Lower leg skin (tissue), 4 donors: ENCODE results near the gene TRMU. TPM values are rescaled to one million over a fixed set of nuclear protein-coding genes. Genes with fewer than 3 reads are reported as not detected.
"Not testable (repeated sequence)": the region's sequence is repeated elsewhere in the genome, so short reads cannot be mapped to it uniquely, and the experiment has no call there.

Source experiments
- DNase-seq, 2 donors: peaks; one replicate each; pipeline ENCODE4 v3.0.0-alpha.2; 2019; ENCODE audit warnings: low spot score in 2 of 2
- H3K4me3 ChIP-seq: fragments of 200-600 bp; sonication (generic); 2 replicates; pipeline ENCODE4 v1.5.1; 2017; ENCODE audit warnings: mild to moderate bottlenecking, low read depth; ENCODE audit not compliant: poor library complexity, severe bottlenecking
- CTCF ChIP-seq, 3 donors: fragments of 450-650 bp; IDR thresholded peaks; one replicate each; pipeline ENCODE4 v1.5.1; 2016; ENCODE audit warnings: antibody characterized with exemption in 3 of 3, mild to moderate bottlenecking in 3 of 3, moderate library complexity in 2 of 3
- POLR2A ChIP-seq, 2 donors: fragments of 450-650 bp; IDR thresholded peaks; one replicate each; pipeline ENCODE4 v1.6.1; 2016 to 2017; ENCODE audit warnings: antibody characterized with exemption in 2 of 2, mild to moderate bottlenecking in 1 of 2, moderate library complexity in 1 of 2
- WGBS, 2 donors: methylation state at CpG; one replicate each; pipeline ENCODE4 v1.1.5; 2018; 5-methylcytosine and 5-hydroxymethylcytosine counted together
- intact Hi-C: fragments of 100-400 bp; cut with DNase I; formaldehyde crosslinking; loops from one replicate; pipeline ENCODE4 v1.15.0; 2023; ENCODE audit warnings: low total_unique reads
- total RNA-seq, 4 donors: library from RNA; depleted of rRNA; stranded (reverse); fragments of >200 nt; gene quantifications; one replicate each; pipeline ENCODE4 v1.1.0, GENCODE V29; 2016

Gene TRMU
- total RNA-seq, 4 donors from 2014 or later = 26.8 to 43.5 (median 32.7) TPM

DNA sequence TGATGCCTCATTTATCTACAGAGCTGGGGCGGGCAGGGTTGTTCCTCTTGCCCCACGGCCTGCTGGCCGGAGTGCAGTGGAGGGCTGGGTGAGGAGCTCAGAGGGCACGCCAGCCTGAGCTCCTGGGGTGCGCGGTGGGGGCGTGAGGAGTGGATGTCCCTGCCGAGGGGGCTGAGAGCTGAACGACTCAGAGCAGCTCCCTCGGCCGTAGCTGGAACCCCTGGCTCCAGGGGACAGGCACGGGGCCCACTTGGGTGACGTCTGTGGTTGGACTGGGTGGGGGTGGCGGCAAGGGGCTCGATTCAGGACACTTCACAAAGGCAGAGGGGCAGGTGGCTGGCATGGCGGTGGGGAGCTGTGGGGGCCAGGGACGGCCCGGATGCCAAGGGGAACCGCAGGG lies 62.4 kb downstream of the TRMU start:
- intact Hi-C loops = no loop called here
- TF ChIP-seq CTCF (IDR thresholded peaks at IDR 0.05) (no peak), POLR2A (IDR thresholded peaks at IDR 0.05) (no peak)
- WGBS, 2 donors = 89 to 92% methylated on average over 19 of the region's 19 CpGs
- no peak for DNase-seq
- no peak overlapping the region for H3K4me3 ChIP-seq

- WGBS, 2 donors = 88 to 90% methylated on average over 15 to 16 of the region's 16 CpGs
- DNase-seq = no peak
- TF ChIP-seq CTCF (IDR thresholded peaks at IDR 0.05) = no peak
- no peak overlapping the region for H3K4me3 ChIP-seq
- intact Hi-C loops = no loop called here
Observed at GRCh38 chr22:46399251-46400024, 63.9 kb downstream of the TRMU start.

DNA sequence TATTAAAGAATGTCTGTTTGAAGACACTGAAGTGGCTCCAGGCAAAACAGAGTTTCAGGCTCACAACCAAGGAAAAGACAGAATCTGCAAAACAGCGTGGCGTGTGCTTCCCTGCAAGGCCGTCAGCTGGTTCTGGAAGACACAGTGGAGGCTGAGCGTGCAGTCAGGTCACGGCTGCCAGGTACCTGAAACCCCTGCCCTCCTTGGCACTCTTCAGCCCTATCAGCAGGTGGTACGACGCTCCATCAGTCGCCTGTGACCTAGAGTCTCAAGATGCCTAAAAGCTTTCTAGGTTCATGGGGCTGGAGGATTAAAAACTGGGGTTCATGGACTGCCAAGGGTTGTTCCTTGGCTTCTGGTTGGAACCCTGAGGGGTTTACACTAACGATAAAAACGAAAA lies 65.9 kb downstream of the TRMU start:
- 84 to 85% methylated on average over 10 of the region's 10 CpGs for WGBS, 2 donors
- TF ChIP-seq POLR2A (IDR thresholded peaks at IDR 0.05) = no peak
- TF ChIP-seq CTCF (IDR thresholded peaks at IDR 0.05) = no peak
- intact Hi-C loops = no loop called here
- no peak for DNase-seq
- H3K4me3 ChIP-seq = no peak overlapping the region

DNA sequence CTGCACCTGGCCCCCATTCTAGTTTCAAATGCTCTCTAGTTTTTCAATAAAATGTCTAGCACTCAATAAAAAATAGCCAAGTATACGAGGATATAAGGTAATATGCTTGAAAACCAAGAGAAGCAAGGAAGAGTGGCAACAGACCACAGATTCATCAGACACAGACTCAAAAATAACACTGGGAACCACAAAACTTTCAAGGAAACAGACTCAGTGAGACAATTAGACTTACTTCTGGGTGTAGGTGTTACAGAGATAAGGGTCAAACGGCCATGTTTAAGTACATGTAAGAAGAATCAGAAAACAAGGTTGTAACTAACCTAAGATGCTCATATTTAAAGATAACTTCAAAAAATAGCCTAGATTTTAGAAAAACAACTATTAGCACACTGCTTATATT lies 67.0 kb downstream of the TRMU start:
- WGBS, 2 donors = 78 to 84% methylated on average over 2 of the region's 2 CpGs
- DNase-seq = no peak
- intact Hi-C loops = no loop called here
- no peak overlapping the region for H3K4me3 ChIP-seq
- TF ChIP-seq POLR2A (IDR thresholded peaks at IDR 0.05) (no peak), CTCF (IDR thresholded peaks at IDR 0.05) (no peak)

DNA sequence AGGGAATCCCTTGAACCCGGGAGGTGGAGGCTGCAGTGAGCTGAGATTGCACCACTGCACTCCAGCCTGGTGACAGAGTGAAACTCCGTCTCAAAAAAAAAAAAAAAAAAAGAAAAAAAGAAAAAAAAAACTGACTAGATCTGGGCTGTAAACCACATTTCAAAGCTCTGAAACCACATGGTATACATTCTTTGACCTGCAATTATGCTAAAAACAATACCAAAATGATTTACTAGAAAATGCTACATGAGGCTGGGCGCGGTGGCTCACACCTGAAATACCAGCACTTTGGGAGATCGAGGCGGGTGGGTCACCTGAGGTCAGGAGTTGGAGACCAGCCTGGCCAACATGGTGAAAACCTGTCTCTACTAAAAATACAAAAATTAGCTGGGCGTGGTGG lies 68.4 kb downstream of the TRMU start:
- H3K4me3 ChIP-seq, intact Hi-C loops, DNase-seq: not testable (repeated sequence)
- WGBS, 2 donors = 80 to 85% methylated on average over 7 of the region's 7 CpGs

GRCh38 chr22:46405901-46406300 lies 70.4 kb downstream of the TRMU start:
- intact Hi-C loops = no loop called here
- no peak for DNase-seq

More at GRCh38 chr22:46405901-46406300, 70.4 kb downstream of the TRMU start:
- WGBS, 2 donors = 73 to 74% methylated on average over 4 of the region's 4 CpGs
- no peak for TF ChIP-seq CTCF (IDR thresholded peaks at IDR 0.05)
- TF ChIP-seq POLR2A (IDR thresholded peaks at IDR 0.05) = no peak
- H3K4me3 ChIP-seq = no peak overlapping the region
